Neural cell (in vitro differentiated cells): ENCODE results near the gene ARL8A. TPM values are rescaled to one million over a fixed set of nuclear protein-coding genes. Genes with fewer than 3 reads are reported as not detected.

ENCODE experiments used
- H2AFZ ChIP-seq: fragments of 200-600, 300-800 bp; sonication (generic), shearing (Covaris generic); 2 replicates; pipeline ENCODE4 v1.6.0; 2014; ENCODE audit warnings: low read depth, mild to moderate bottlenecking, antibody characterized with exemption, low read length, moderate library complexity
- H3F3A ChIP-seq: fragments of 200-600 bp; shearing (Covaris generic); 2 replicates; pipeline ENCODE4 v1.6.1; 2016; ENCODE audit warnings: mild to moderate bottlenecking, moderate library complexity, mixed read lengths, antibody characterized with exemption, low read length; ENCODE audit not compliant: insufficient read depth, poor library complexity, severe bottlenecking
- H3K27ac ChIP-seq: fragments of 200-600, 300-800 bp; sonication (generic), shearing (Covaris generic); 2 replicates; pipeline ENCODE4 v1.5.1; 2014; ENCODE audit warnings: mild to moderate bottlenecking, low read length, moderate library complexity
- H3K27me3 ChIP-seq: fragments of 300-800, 200-600 bp; sonication (generic), shearing (Covaris generic); 2 replicates; pipeline ENCODE4 v1.6.0; 2014; ENCODE audit warnings: mild to moderate bottlenecking, low read depth, low read length, moderate library complexity; ENCODE audit not compliant: insufficient read depth
- H3K36me3 ChIP-seq: fragments of 300-800, 200-600 bp; sonication (generic), shearing (Covaris generic); 2 replicates; pipeline ENCODE4 v1.5.1; 2014; ENCODE audit warnings: mild to moderate bottlenecking, antibody characterized with exemption, low read length, moderate library complexity; ENCODE audit not compliant: insufficient read depth
- H3K4me2 ChIP-seq: fragments of 300-800, 200-600 bp; sonication (generic), shearing (Covaris generic); 2 replicates; pipeline ENCODE4 v1.6.0; 2014; ENCODE audit warnings: mild to moderate bottlenecking, low read length
- H3K4me3 ChIP-seq: fragments of 300-800, 200-600 bp; sonication (generic), shearing (Covaris generic); 2 replicates; pipeline ENCODE4 v1.5.1; 2014; ENCODE audit warnings: mild to moderate bottlenecking, low read length, moderate library complexity
- H3K79me2 ChIP-seq: fragments of 200-600 bp; shearing (Covaris generic); replicated peaks from 2 replicates; pipeline ENCODE4 v1.6.0; 2014; ENCODE audit warnings: mild to moderate bottlenecking, low read length, moderate library complexity; ENCODE audit not compliant: insufficient read depth
- H3K9ac ChIP-seq: fragments of 300-800, 200-600 bp; sonication (generic), shearing (Covaris generic); 2 replicates; pipeline ENCODE4 v1.6.1; 2016; ENCODE audit warnings: mild to moderate bottlenecking, low read length, mixed read lengths
- H3K9me2 ChIP-seq: fragments of 200-600 bp; shearing (Covaris generic); 2 replicates; pipeline ENCODE4 v1.6.1; 2016; ENCODE audit warnings: mild to moderate bottlenecking, low read length, mixed read lengths; ENCODE audit not compliant: insufficient read depth
- H3K9me3 ChIP-seq: fragments of 200-600, 300-800 bp; sonication (generic), shearing (Covaris generic); 2 replicates; pipeline ENCODE4 v1.6.1; 2016; ENCODE audit warnings: mild to moderate bottlenecking, mixed run types, low read length, moderate library complexity, mixed read lengths
- H4K20me1 ChIP-seq: fragments of 200-600 bp; shearing (Covaris generic); 2 replicates; pipeline ENCODE4 v1.6.1; 2016; ENCODE audit warnings: mild to moderate bottlenecking, mixed run types; ENCODE audit not compliant: insufficient read depth
- EP300 ChIP-seq: fragments of 450-650 bp; conservative IDR thresholded peaks from 2 replicates; pipeline ENCODE4 v1.6.1; 2014; ENCODE audit warnings: antibody characterized with exemption, mild to moderate bottlenecking, moderate library complexity; ENCODE audit not compliant: poor library complexity, severe bottlenecking
- EZH2 ChIP-seq: fragments of 200-600, 300-800 bp; shearing (Covaris generic), sonication (generic); IDR thresholded peaks from 2 replicates; pipeline ENCODE4 v1.6.1; 2014; ENCODE audit warnings: antibody characterized with exemption, low read length, borderline replicate concordance, mild to moderate bottlenecking; ENCODE audit not compliant: insufficient read depth, poor library complexity, severe bottlenecking
- MXI1 ChIP-seq: fragments of 450-650 bp; conservative IDR thresholded peaks from 2 replicates; pipeline ENCODE4 v1.6.1; 2014; ENCODE audit warnings: antibody characterized with exemption, mild to moderate bottlenecking; ENCODE audit not compliant: poor library complexity, severe bottlenecking
- POLR2AphosphoS5 ChIP-seq: IDR thresholded peaks from 2 replicates; pipeline ENCODE4 v1.6.1; 2012
- RAD21 ChIP-seq: fragments of 450-650 bp; conservative IDR thresholded peaks from 2 replicates; pipeline ENCODE4 v1.6.1; 2014; ENCODE audit warnings: antibody characterized with exemption, mild to moderate bottlenecking, moderate library complexity
- SMC3 ChIP-seq: fragments of 450-650 bp; conservative IDR thresholded peaks from 2 replicates; pipeline ENCODE4 v1.6.1; 2014; ENCODE audit warnings: antibody characterized with exemption, mild to moderate bottlenecking, moderate library complexity; ENCODE audit not compliant: poor library complexity
- TAF1 ChIP-seq: IDR thresholded peaks from 2 replicates; pipeline ENCODE4 v1.6.1; 2012; ENCODE audit warnings: low read depth
- polyA plus RNA-seq: library from polyadenylated mRNA; depleted of rRNA; stranded (reverse); fragments of >200 nt; gene quantifications from 2 replicates; pipeline ENCODE4 v1.2.3, GENCODE V29; 2014
- TF ChIP-seq, protein P1 (sequence below): IDR thresholded peaks from 2 replicates; pipeline ENCODE4 v1.6.1; 2012; ENCODE audit warnings: borderline replicate concordance
- TF ChIP-seq, protein P2 (sequence below): fragments of 450-650 bp; IDR thresholded peaks from 2 replicates; pipeline ENCODE4 v1.5.1; 2014; ENCODE audit warnings: antibody characterized with exemption, mild to moderate bottlenecking, moderate library complexity; ENCODE audit not compliant: poor library complexity, severe bottlenecking

The ARL8A gene
- polyA plus RNA-seq, 1 donor from 2014 or later, result 89.4 TPM

DNA sequence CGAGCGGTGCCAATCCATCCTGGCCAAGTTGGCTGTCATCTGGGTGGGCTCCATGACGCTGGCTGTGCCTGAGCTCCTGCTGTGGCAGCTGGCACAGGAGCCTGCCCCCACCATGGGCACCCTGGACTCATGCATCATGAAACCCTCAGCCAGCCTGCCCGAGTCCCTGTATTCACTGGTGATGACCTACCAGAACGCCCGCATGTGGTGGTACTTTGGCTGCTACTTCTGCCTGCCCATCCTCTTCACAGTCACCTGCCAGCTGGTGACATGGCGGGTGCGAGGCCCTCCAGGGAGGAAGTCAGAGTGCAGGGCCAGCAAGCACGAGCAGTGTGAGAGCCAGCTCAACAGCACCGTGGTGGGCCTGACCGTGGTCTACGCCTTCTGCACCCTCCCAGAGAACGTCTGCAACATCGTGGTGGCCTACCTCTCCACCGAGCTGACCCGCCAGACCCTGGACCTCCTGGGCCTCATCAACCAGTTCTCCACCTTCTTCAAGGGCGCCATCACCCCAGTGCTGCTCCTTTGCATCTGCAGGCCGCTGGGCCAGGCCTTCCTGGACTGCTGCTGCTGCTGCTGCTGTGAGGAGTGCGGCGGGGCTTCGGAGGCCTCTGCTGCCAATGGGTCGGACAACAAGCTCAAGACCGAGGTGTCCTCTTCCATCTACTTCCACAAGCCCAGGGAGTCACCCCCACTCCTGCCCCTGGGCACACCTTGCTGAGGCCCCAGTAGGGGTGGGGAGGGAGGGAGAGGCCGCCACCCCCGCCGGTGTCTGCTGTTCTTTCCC, 16.5 kb downstream of the ARL8A start:
- H4K20me1 ChIP-seq, result no peaks in the 10 kb centered on the region
- no peak overlapping the region for H3K4me3 ChIP-seq
- H3F3A ChIP-seq, result no peaks in the 10 kb centered on the region
- H3K27ac ChIP-seq, result no peak overlapping the region
- H3K4me2 ChIP-seq, result no peak overlapping the region
- H3K36me3 ChIP-seq, result no peaks in the 10 kb centered on the region
- H3K9me3 ChIP-seq, result no peaks in the 10 kb centered on the region
- no peak overlapping the region for H3K9ac ChIP-seq
- no peaks in the 10 kb centered on the region for H3K79me2 ChIP-seq
- TF ChIP-seq POLR2AphosphoS5 (no peak), EP300 (no peak), EZH2 (no peak), TAF1 (no peak), MXI1 (no peak), RAD21 (no peak), SMC3 (no peak)
- TF ChIP-seq, protein P1, sequence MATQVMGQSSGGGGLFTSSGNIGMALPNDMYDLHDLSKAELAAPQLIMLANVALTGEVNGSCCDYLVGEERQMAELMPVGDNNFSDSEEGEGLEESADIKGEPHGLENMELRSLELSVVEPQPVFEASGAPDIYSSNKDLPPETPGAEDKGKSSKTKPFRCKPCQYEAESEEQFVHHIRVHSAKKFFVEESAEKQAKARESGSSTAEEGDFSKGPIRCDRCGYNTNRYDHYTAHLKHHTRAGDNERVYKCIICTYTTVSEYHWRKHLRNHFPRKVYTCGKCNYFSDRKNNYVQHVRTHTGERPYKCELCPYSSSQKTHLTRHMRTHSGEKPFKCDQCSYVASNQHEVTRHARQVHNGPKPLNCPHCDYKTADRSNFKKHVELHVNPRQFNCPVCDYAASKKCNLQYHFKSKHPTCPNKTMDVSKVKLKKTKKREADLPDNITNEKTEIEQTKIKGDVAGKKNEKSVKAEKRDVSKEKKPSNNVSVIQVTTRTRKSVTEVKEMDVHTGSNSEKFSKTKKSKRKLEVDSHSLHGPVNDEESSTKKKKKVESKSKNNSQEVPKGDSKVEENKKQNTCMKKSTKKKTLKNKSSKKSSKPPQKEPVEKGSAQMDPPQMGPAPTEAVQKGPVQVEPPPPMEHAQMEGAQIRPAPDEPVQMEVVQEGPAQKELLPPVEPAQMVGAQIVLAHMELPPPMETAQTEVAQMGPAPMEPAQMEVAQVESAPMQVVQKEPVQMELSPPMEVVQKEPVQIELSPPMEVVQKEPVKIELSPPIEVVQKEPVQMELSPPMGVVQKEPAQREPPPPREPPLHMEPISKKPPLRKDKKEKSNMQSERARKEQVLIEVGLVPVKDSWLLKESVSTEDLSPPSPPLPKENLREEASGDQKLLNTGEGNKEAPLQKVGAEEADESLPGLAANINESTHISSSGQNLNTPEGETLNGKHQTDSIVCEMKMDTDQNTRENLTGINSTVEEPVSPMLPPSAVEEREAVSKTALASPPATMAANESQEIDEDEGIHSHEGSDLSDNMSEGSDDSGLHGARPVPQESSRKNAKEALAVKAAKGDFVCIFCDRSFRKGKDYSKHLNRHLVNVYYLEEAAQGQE, result no peak
- TF ChIP-seq, protein P2, sequence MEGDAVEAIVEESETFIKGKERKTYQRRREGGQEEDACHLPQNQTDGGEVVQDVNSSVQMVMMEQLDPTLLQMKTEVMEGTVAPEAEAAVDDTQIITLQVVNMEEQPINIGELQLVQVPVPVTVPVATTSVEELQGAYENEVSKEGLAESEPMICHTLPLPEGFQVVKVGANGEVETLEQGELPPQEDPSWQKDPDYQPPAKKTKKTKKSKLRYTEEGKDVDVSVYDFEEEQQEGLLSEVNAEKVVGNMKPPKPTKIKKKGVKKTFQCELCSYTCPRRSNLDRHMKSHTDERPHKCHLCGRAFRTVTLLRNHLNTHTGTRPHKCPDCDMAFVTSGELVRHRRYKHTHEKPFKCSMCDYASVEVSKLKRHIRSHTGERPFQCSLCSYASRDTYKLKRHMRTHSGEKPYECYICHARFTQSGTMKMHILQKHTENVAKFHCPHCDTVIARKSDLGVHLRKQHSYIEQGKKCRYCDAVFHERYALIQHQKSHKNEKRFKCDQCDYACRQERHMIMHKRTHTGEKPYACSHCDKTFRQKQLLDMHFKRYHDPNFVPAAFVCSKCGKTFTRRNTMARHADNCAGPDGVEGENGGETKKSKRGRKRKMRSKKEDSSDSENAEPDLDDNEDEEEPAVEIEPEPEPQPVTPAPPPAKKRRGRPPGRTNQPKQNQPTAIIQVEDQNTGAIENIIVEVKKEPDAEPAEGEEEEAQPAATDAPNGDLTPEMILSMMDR, result no peak
- no peaks in the 10 kb centered on the region for H3K9me2 ChIP-seq
- no peaks in the 10 kb centered on the region for H3K27me3 ChIP-seq
- H2AFZ ChIP-seq, result no peak overlapping the region

DNA sequence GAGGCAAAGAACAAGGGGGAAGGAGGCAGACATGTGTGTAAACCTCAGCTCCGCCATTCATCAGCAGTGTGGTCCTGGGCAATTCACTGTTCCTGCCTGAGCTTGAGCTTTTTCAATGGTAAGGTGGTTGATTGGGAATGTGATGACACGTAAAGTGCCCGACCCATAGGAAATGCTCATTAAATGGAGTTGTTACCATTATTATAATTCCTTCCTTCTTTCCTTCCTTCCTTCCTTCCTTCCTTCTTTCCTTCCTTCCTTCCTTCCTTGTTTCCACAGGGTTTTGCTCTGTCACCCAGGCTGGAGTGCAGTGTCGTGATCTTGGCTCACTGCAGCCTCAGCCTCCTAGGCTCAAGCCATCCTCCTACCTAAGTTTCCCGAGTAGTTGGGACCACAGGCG, 17.5 kb downstream of the ARL8A start:
- no peaks in the 10 kb centered on the region for H3F3A ChIP-seq
- no peaks in the 10 kb centered on the region for H3K9me2 ChIP-seq
- no peaks in the 10 kb centered on the region for H4K20me1 ChIP-seq
- no peaks in the 10 kb centered on the region for H3K79me2 ChIP-seq
- no peaks in the 10 kb centered on the region for H3K27me3 ChIP-seq
- TF ChIP-seq EP300, result no peak
- no peak for TF ChIP-seq TAF1
- TF ChIP-seq, protein P2, result no peak
- TF ChIP-seq, protein P1, result no peak
- TF ChIP-seq POLR2AphosphoS5, result no peak
- TF ChIP-seq EZH2, result no peak
- no peak for TF ChIP-seq RAD21
- no peak for TF ChIP-seq SMC3
- no peak for TF ChIP-seq MXI1
- H3K27ac ChIP-seq, result no peak overlapping the region
- H3K4me3 ChIP-seq, result no peak overlapping the region
- H3K9me3 ChIP-seq, result no peaks in the 10 kb centered on the region
- no peak overlapping the region for H3K4me2 ChIP-seq
- no peaks in the 10 kb centered on the region for H3K36me3 ChIP-seq
- no peak overlapping the region for H2AFZ ChIP-seq
- no peak overlapping the region for H3K9ac ChIP-seq
